Keratinocyte (primary cell): ENCODE results near the gene CEP43.

ENCODE experiments used
- EZH2 ChIP-seq: IDR thresholded peaks from one replicate; pipeline ENCODE4 v1.6.1; 2012; ENCODE audit warnings: inconsistent platforms, mild to moderate bottlenecking, low read length, moderate library complexity
- TF ChIP-seq, protein P1 (sequence below), 3 experiments: IDR thresholded peaks in 1 of 3; conservative IDR thresholded peaks in 1 of 3; optimal IDR thresholded peaks in 1 of 3; 2 replicates in 2 of 3; 3 replicates in 1 of 3; pipeline versions ENCODE3 to v1.5.1; 2011; ENCODE audit warnings: low read length in 3 of 3, mild to moderate bottlenecking in 3 of 3, moderate library complexity in 2 of 3, control low read depth in 1 of 3, inconsistent platforms in 1 of 3; ENCODE audit not compliant: insufficient read depth in 2 of 3; ENCODE audit errors: extremely low read depth in 1 of 3

GRCh38 chr6:166988674-166989201 is 10.5 kb upstream of the CEP43 start:
- TF ChIP-seq, protein P1, sequence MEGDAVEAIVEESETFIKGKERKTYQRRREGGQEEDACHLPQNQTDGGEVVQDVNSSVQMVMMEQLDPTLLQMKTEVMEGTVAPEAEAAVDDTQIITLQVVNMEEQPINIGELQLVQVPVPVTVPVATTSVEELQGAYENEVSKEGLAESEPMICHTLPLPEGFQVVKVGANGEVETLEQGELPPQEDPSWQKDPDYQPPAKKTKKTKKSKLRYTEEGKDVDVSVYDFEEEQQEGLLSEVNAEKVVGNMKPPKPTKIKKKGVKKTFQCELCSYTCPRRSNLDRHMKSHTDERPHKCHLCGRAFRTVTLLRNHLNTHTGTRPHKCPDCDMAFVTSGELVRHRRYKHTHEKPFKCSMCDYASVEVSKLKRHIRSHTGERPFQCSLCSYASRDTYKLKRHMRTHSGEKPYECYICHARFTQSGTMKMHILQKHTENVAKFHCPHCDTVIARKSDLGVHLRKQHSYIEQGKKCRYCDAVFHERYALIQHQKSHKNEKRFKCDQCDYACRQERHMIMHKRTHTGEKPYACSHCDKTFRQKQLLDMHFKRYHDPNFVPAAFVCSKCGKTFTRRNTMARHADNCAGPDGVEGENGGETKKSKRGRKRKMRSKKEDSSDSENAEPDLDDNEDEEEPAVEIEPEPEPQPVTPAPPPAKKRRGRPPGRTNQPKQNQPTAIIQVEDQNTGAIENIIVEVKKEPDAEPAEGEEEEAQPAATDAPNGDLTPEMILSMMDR (optimal IDR thresholded peaks at IDR 0.05 in 1 of 3, IDR thresholded peaks at IDR 0.05 in 1 of 3, conservative IDR thresholded peaks at IDR 0.05 in 1 of 3; ENCODE audit: extremely low read depth in 1 of 3, insufficient read depth in 2 of 3, low read length in 3 of 3), result no peak
- no peak for TF ChIP-seq EZH2
